Caco-2 (cell line): ENCODE measurements around the gene NCOA6. TPM values are rescaled to one million over a fixed set of nuclear protein-coding genes. Genes with fewer than 3 reads are reported as not detected.

Experiments
- BruUV-seq: library from RNA; stranded (reverse); fragments of 400-500 nt; replicated peaks from 2 replicates; lab custom pipeline; 2021; lab: Mats Ljungman, UMichigan
- CTCF ChIA-PET: fragments of 300-600 bp; sonication (Branson Sonifier 250); formaldehyde crosslinking; loops from one replicate; lab custom pipeline; 2022; ENCODE audit warnings: antibody characterized with exemption; lab: Charles Lee
- POLR2A ChIA-PET: fragments of 300-600 bp; sonication (Branson Sonifier 250); formaldehyde crosslinking; loops from one replicate; lab custom pipeline; 2022; ENCODE audit warnings: antibody characterized with exemption; lab: Charles Lee
- DNase-seq, 2 experiments: peaks; one replicate each; pipeline versions ENCODE4 v3.0.0 to v3.0.0-alpha.2; 2020 to 2022
- H3K27me3 ChIP-seq: replicated peaks from 2 replicates; pipeline ENCODE4 v1.6.0; 2011; ENCODE audit warnings: low read length; ENCODE audit not compliant: control insufficient read depth, insufficient read depth
- H3K36me3 ChIP-seq: 2 replicates; pipeline ENCODE4 v1.5.1; 2011; ENCODE audit warnings: low read length; ENCODE audit not compliant: control insufficient read depth, insufficient read depth
- H3K4me1 ChIP-seq: fragments of 250-450 bp; sonication (Bioruptor Pico); 2 replicates; pipeline ENCODE4 v1.5.1; 2020; ENCODE audit warnings: mild to moderate bottlenecking
- H3K4me3 ChIP-seq: 2 replicates; pipeline ENCODE4 v1.5.1; 2011; ENCODE audit warnings: low read depth, mild to moderate bottlenecking, control low read depth, low read length
- H3K9me3 ChIP-seq: fragments of 250-450 bp; sonication (Bioruptor Pico); 2 replicates; pipeline ENCODE4 v1.5.1; 2020; ENCODE audit warnings: mild to moderate bottlenecking, moderate library complexity
- H3K27ac Mint-ChIP-seq: one replicate; pipeline ENCODE4 v1.8.0; 2022; ENCODE audit warnings: mixed read lengths; ENCODE audit not compliant: unreplicated experiment
- H3K27me3 Mint-ChIP-seq: one replicate; pipeline ENCODE4 v1.8.0; 2022; ENCODE audit warnings: mixed read lengths; ENCODE audit not compliant: insufficient read depth, unreplicated experiment
- H3K36me3 Mint-ChIP-seq: one replicate; pipeline ENCODE4 v1.8.0; 2022; ENCODE audit warnings: mild to moderate bottlenecking, mixed read lengths; ENCODE audit not compliant: insufficient read depth, unreplicated experiment
- H3K4me1 Mint-ChIP-seq: one replicate; pipeline ENCODE4 v1.8.0; 2022; ENCODE audit warnings: low read depth, mixed read lengths; ENCODE audit not compliant: unreplicated experiment
- H3K4me3 Mint-ChIP-seq: one replicate; pipeline ENCODE4 v1.8.0; 2022; ENCODE audit warnings: mild to moderate bottlenecking, moderate library complexity, mixed read lengths; ENCODE audit not compliant: unreplicated experiment
- H3K9me3 Mint-ChIP-seq: one replicate; pipeline ENCODE4 v1.8.0; 2022; ENCODE audit warnings: mixed read lengths; ENCODE audit not compliant: unreplicated experiment
- intact Hi-C: fragments of 100-400 bp; cut with micrococcal nuclease; formaldehyde crosslinking; loops from one replicate; pipeline ENCODE4 v1.10.0; 2022; ENCODE audit not compliant: unreplicated experiment
- total RNA-seq: library from RNA; stranded (reverse); gene quantifications from 2 replicates; pipeline ENCODE4 v1.2.3, GENCODE V29; 2022
- TF ChIP-seq, protein P1 (sequence below), 2 experiments: fragments of 200-600 bp in 1 of 2; IDR thresholded peaks; 1 replicate in 1 of 2; 2 replicates in 1 of 2; pipeline versions ENCODE4 v1.5.1 to v1.8.0; 2011 to 2022; ENCODE audit warnings: antibody characterized with exemption in 1 of 2, control low read depth in 1 of 2, inconsistent platforms in 1 of 2, low read depth in 1 of 2, low read length in 1 of 2, mild to moderate bottlenecking in 1 of 2, moderate library complexity in 1 of 2; ENCODE audit not compliant: insufficient read depth in 1 of 2, severe bottlenecking in 1 of 2, unreplicated experiment in 1 of 2

The NCOA6 gene
- total RNA-seq, 1 experiment from 2014 or later = 65.1 TPM

DNA sequence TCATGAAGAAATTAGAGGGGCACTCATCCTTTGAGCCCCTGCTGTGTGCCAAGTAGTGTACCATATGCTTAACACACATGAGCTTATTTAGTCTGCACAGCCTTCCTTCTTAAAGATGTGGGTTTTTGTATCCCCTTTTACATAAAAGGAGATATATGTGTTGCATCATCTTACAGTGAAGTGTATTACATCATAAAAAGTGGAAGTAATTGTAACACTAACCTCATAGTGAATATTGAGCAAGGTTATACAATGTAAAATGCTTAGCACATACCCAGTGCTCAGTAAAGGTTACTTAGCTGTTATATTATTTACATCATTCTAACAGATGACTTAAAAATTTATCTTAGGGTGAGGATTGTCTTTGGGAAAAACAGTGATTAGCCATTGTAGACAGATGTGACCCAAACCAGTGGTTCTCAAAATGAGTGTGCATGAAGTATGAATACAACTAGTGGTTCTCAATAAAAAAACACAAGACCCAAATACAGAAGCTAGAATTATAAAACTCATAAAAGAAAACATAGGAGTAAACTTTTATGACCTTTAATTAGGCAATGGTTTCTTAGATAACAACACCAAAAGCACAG is 144.8 kb downstream of the NCOA6 start:
- BruUV-seq = no TSS peak
- Mint-ChIP-seq H3K9me3 (no peaks in the 10 kb centered on the region), H3K27me3 (no peaks in the 10 kb centered on the region), H3K36me3 (peaks cover 7% of the 10 kb centered on the region), H3K4me3 (no peak overlapping the region), H3K4me1 (peaks cover 18% of the 10 kb centered on the region), H3K27ac (no peak overlapping the region)
- no peaks in the 10 kb centered on the region for H3K36me3 ChIP-seq
- H3K27me3 ChIP-seq = no peaks in the 10 kb centered on the region
- CTCF ChIA-PET = interaction anchor here (0.7 to 1.9 kb wide), 3 partner anchors 89 to 158 kb away, joined by 3 to 4 read pairs (median 3); no protein-coding TSS in a partner anchor
- POLR2A ChIA-PET = interaction anchor here (2.1 kb wide), 1 partner anchor 23 kb away, joined by 4 read pairs; no protein-coding TSS in a partner anchor
- TF ChIP-seq, protein P1, sequence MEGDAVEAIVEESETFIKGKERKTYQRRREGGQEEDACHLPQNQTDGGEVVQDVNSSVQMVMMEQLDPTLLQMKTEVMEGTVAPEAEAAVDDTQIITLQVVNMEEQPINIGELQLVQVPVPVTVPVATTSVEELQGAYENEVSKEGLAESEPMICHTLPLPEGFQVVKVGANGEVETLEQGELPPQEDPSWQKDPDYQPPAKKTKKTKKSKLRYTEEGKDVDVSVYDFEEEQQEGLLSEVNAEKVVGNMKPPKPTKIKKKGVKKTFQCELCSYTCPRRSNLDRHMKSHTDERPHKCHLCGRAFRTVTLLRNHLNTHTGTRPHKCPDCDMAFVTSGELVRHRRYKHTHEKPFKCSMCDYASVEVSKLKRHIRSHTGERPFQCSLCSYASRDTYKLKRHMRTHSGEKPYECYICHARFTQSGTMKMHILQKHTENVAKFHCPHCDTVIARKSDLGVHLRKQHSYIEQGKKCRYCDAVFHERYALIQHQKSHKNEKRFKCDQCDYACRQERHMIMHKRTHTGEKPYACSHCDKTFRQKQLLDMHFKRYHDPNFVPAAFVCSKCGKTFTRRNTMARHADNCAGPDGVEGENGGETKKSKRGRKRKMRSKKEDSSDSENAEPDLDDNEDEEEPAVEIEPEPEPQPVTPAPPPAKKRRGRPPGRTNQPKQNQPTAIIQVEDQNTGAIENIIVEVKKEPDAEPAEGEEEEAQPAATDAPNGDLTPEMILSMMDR (IDR thresholded peaks at IDR 0.05; ENCODE audit: insufficient read depth in 1 of 2, low read depth in 1 of 2, low read length in 1 of 2, severe bottlenecking in 1 of 2, unreplicated experiment in 1 of 2) = no peak
- no peak overlapping the region for H3K4me3 ChIP-seq
- intact Hi-C loops = no loop called here
- H3K9me3 ChIP-seq = no peaks in the 10 kb centered on the region; the same call in 1 of the 2 replicates
- DNase-seq = no peak
- H3K4me1 ChIP-seq = peaks cover 6% of the 10 kb centered on the region

DNA sequence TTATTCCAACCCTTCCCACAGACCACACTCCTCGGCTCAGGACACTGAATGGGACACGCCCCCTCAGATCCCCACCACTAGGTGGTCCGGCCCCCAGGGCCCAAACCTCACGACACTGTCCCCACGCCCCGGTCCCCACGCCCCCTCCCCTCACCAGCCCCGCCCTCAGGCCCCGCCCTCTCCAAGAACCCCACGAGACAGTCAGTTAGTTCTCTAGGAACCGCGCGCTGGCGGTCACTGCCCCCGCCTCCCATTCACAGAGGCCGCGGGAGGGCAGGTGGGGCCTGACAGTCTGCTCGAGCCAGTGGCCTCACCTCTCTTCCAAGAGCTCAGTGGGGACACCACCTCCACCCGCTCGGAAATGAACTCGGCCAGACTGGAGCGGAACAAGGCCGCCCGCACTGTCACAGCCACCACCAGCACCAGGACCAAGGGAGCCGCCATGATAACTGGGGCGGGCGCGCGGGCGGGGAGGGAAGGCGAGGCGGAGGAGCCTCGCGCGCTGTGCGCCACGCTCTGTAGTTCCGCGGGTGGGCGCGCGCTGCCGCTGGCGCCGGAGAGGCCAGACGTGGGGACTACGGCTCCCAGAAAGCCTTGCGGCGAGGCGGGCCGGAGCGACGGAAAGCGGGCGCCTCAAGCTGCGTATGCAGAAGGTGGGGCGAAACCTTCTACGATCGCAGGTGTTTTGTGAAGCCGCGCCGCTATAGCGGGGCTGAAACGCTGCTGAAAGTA is 148.6 kb downstream of the NCOA6 start, which contains the start of gene PIGU:
Gene PIGU (minus strand): TSS at position 451 of the 732 bp plus-strand sequence. CDS start 7 bp downstream, at position 444.
- Histone ChIP-seq H3K4me1 (peaks cover 11% of the 10 kb centered on the region), H3K36me3 (no peaks in the 10 kb centered on the region), H3K4me3 (peak within 1 kb of the TSS; percentile 88), H3K9me3 (no peaks in the 10 kb centered on the region), H3K27me3 (no peaks in the 10 kb centered on the region)
- intact Hi-C loops = loop anchor here (1.0 kb wide), 2 partner anchors 27 to 32 kb away; partner anchors contain the start of gene TP53INP2
- ChIA-PET POLR2A (interaction anchor here (0.5 to 3.0 kb wide), 11 partner anchors 13 to 415 kb away, joined by 3 to 40 read pairs (median 5); partner anchors contain the start of genes DYNLRB1, ITCH and TP53INP2), CTCF (interaction anchor here (0.6 to 1.4 kb wide), 9 partner anchors 11 to 420 kb away, joined by 3 to 6 read pairs (median 4); no protein-coding TSS in a partner anchor)
- peaks cover 7% of the 10 kb centered on the region for H3K36me3 Mint-ChIP-seq
- TF ChIP-seq, protein P1 (IDR thresholded peaks at IDR 0.05; ENCODE audit: insufficient read depth in 1 of 2, low read depth in 1 of 2, low read length in 1 of 2, severe bottlenecking in 1 of 2, unreplicated experiment in 1 of 2) = peak; percentile 32 to 49
- no peaks in the 10 kb centered on the region for H3K9me3 Mint-ChIP-seq
- peak; percentile 99 to 100 for DNase-seq
- H3K4me3 Mint-ChIP-seq = peak within 1 kb of the TSS; percentile 86
- H3K27ac Mint-ChIP-seq = peak within 1 kb of the TSS; percentile 92
- H3K4me1 Mint-ChIP-seq = peaks cover 26% of the 10 kb centered on the region
- H3K27me3 Mint-ChIP-seq = no peaks in the 10 kb centered on the region
- BruUV-seq = no TSS peak
